ACHN (cell line): ENCODE results near the gene FAM24A.
A peak's percentile ranks its signal among the peaks of the same experiment; 100 is the strongest.

Experiments
- DNase-seq: peaks from one replicate; pipeline ENCODE4 v3.0.0-alpha.2; 2015
- in situ Hi-C: cut with HindIII; loops from 2 replicates; pipeline ENCODE4 v1.10.0; 2017; ENCODE audit warnings: low sequenced_read_pairs, low pct_ligation_motif_present, low pct_unique_long_range_greater_than_20kb

FAM24A gene

GRCh38 chr10:122911889-122912484 is 1.6 kb downstream of the FAM24A start:
- peak; percentile 70 for DNase-seq
- in situ Hi-C loops, result no loop called here

- in situ Hi-C loops, result no loop called here
- no peak for DNase-seq
Measured at GRCh38 chr10:122915700-122916099, 5.3 kb downstream of the FAM24A start.

GRCh38 chr10:122930140-122930539 is 19.7 kb downstream of the FAM24A start:
- in situ Hi-C loops, result no loop called here
- DNase-seq, result no peak

GRCh38 chr10:122931088-122931906 is 20.9 kb downstream of the FAM24A start:
- peak; percentile 44 for DNase-seq
- in situ Hi-C loops, result no loop called here

- in situ Hi-C loops, result no loop called here
- no peak for DNase-seq
Measured at GRCh38 chr10:122939133-122939855, 28.9 kb downstream of the FAM24A start.

GRCh38 chr10:122939856-122940543 is 29.6 kb downstream of the FAM24A start:
- no peak for DNase-seq
- in situ Hi-C loops, result no loop called here

- DNase-seq, result no peak
- in situ Hi-C loops, result no loop called here
Measured at GRCh38 chr10:122949296-122949695, 38.9 kb downstream of the FAM24A start.

GRCh38 chr10:122953902-122954730 is 43.7 kb downstream of the FAM24A start, which contains the start of gene C10orf88:
Gene C10orf88, minus strand, starts transcription at chr10:122954227. Its CDS starts 49 bp downstream, at chr10:122954178.
- in situ Hi-C loops, result no loop called here

GRCh38 chr10:122954731-122955050 is 44.3 kb downstream of the FAM24A start:
- in situ Hi-C loops, result no loop called here
- no peak for DNase-seq

More at GRCh38 chr10:122953902-122954730, 43.7 kb downstream of the FAM24A start, which contains the start of gene C10orf88:
- DNase-seq, result peak; percentile 99

- in situ Hi-C loops, result no loop called here
- no peak for DNase-seq
Measured at GRCh38 chr10:122955892-122956291, 45.5 kb downstream of the FAM24A start.

- DNase-seq, result no peak
- in situ Hi-C loops, result no loop called here
Measured at GRCh38 chr10:122957474-122957873, 47.1 kb downstream of the FAM24A start.

GRCh38 chr10:122962405-122962804 is 52.0 kb downstream of the FAM24A start:
- in situ Hi-C loops, result no loop called here

More at GRCh38 chr10:122962405-122962804, 52.0 kb downstream of the FAM24A start:
- DNase-seq, result no peak
